DOHH2 (cell line): Measurements from ENCODE around the gene DCAF11.

ENCODE experiments used
- H3F3A ChIP-seq: fragments of 200-600 bp; sonication (generic), shearing (Covaris generic); 2 replicates; pipeline ENCODE4 v1.6.0; 2016; ENCODE audit warnings: antibody characterized with exemption, mild to moderate bottlenecking; ENCODE audit not compliant: control insufficient read depth, insufficient read depth
- H3K27ac ChIP-seq: fragments of 200-600 bp; sonication (generic); 2 replicates; pipeline ENCODE4 v1.5.1; 2014; ENCODE audit warnings: low read depth, mild to moderate bottlenecking, low read length, moderate library complexity
- H3K27me3 ChIP-seq: fragments of 200-600 bp; sonication (generic); 2 replicates; pipeline ENCODE4 v1.6.1; 2014; ENCODE audit warnings: mild to moderate bottlenecking, low read length, mixed read lengths; ENCODE audit not compliant: control insufficient read depth
- H3K36me3 ChIP-seq: fragments of 200-600 bp; sonication (generic); 2 replicates; pipeline ENCODE4 v1.6.1; 2014; ENCODE audit warnings: mild to moderate bottlenecking, low read length, moderate library complexity, mixed read lengths; ENCODE audit not compliant: control insufficient read depth
- H3K4me1 ChIP-seq: fragments of 200-600 bp; sonication (generic); 2 replicates; pipeline ENCODE4 v1.6.1; 2014; ENCODE audit warnings: mild to moderate bottlenecking, low read length, mixed read lengths; ENCODE audit not compliant: control insufficient read depth
- H3K4me2 ChIP-seq: fragments of 200-600 bp; sonication (generic); 2 replicates; pipeline ENCODE4 v1.6.0; 2014; ENCODE audit warnings: mild to moderate bottlenecking, low read length, moderate library complexity
- H3K4me3 ChIP-seq: fragments of 200-600 bp; sonication (generic); 2 replicates; pipeline ENCODE4 v1.5.1; 2014; ENCODE audit warnings: mild to moderate bottlenecking, low read length, mixed read lengths
- H3K79me2 ChIP-seq: fragments of 200-600 bp; sonication (generic); 2 replicates; pipeline ENCODE4 v1.6.1; 2014; ENCODE audit warnings: mild to moderate bottlenecking, low read length, mixed read lengths; ENCODE audit not compliant: control insufficient read depth
- H3K9me2 ChIP-seq: fragments of 200-600 bp; sonication (generic); replicated peaks from 2 replicates; pipeline ENCODE4 v1.6.1; 2014; ENCODE audit warnings: mild to moderate bottlenecking, low read length, mixed read lengths; ENCODE audit not compliant: control insufficient read depth
- H3K9me3 ChIP-seq: fragments of 200-600 bp; sonication (generic); 2 replicates; pipeline ENCODE4 v1.6.1; 2014; ENCODE audit warnings: antibody characterized with exemption, low read length, mixed read lengths; ENCODE audit not compliant: control insufficient read depth, insufficient read depth
- H4K20me1 ChIP-seq: fragments of 200-600 bp; sonication (generic); 2 replicates; pipeline ENCODE4 v1.6.0; 2014; ENCODE audit warnings: low read depth, mild to moderate bottlenecking, antibody characterized with exemption, low read length, moderate library complexity; ENCODE audit not compliant: control insufficient read depth, insufficient read depth
- CTCF ChIP-seq: fragments of 200-600 bp; sonication (generic); IDR thresholded peaks from one replicate; pipeline ENCODE4 v1.5.1; 2014; ENCODE audit warnings: antibody characterized with exemption, mild to moderate bottlenecking, low read depth, low read length; ENCODE audit not compliant: poor library complexity, severe bottlenecking
- EZH2phosphoT487 ChIP-seq: fragments of 200-600 bp; sonication (generic); IDR thresholded peaks from 2 replicates; pipeline ENCODE4 v1.6.1; 2017; ENCODE audit warnings: borderline replicate concordance, mild to moderate bottlenecking, antibody characterized with exemption, low read length, moderate library complexity, mixed read lengths

DCAF11 gene

GRCh38 chr14:24117179-24117578, 2.6 kb downstream of the DCAF11 start:
- Histone ChIP-seq H3F3A (peaks cover 9% of the 10 kb centered on the region), H3K4me1 (peaks cover 14% of the 10 kb centered on the region), H3K27me3 (no peaks in the 10 kb centered on the region), H4K20me1 (peaks cover 4% of the 10 kb centered on the region; the same call in 1 of the 2 replicates), H3K4me3 (no peak overlapping the region), H3K9me3 (no peaks in the 10 kb centered on the region), H3K36me3 (peaks cover 62% of the 10 kb centered on the region), H3K79me2 (peaks cover 24% of the 10 kb centered on the region), H3K27ac (no peak overlapping the region), H3K4me2 (no peak overlapping the region), H3K9me2 (no peaks in the 10 kb centered on the region)
- TF ChIP-seq EZH2phosphoT487 (no peak), CTCF (no peak)

- Histone ChIP-seq H3K9me3 (no peaks in the 10 kb centered on the region), H3K9me2 (no peaks in the 10 kb centered on the region), H4K20me1 (peaks cover 4% of the 10 kb centered on the region; the same call in 1 of the 2 replicates), H3K4me1 (peaks cover 14% of the 10 kb centered on the region), H3K79me2 (peaks cover 18% of the 10 kb centered on the region), H3K4me2 (no peak overlapping the region), H3K27me3 (no peaks in the 10 kb centered on the region), H3K4me3 (no peak overlapping the region), H3K36me3 (peaks cover 70% of the 10 kb centered on the region), H3F3A (peaks cover 3% of the 10 kb centered on the region; the same call in 1 of the 2 replicates), H3K27ac (no peak overlapping the region)
- TF ChIP-seq EZH2phosphoT487 (no peak), CTCF (no peak)
Observed at GRCh38 chr14:24119691-24120090, 5.1 kb downstream of the DCAF11 start.

- Histone ChIP-seq H3K27ac (no peak overlapping the region), H3K9me3 (no peaks in the 10 kb centered on the region), H3K27me3 (no peaks in the 10 kb centered on the region), H3K79me2 (peaks cover 7% of the 10 kb centered on the region), H3K4me2 (no peak overlapping the region), H3K4me1 (peaks cover 6% of the 10 kb centered on the region), H3F3A (peaks cover 3% of the 10 kb centered on the region; the same call in 1 of the 2 replicates), H3K36me3 (peaks cover 65% of the 10 kb centered on the region), H3K4me3 (no peak overlapping the region), H3K9me2 (no peaks in the 10 kb centered on the region), H4K20me1 (no peaks in the 10 kb centered on the region)
- TF ChIP-seq EZH2phosphoT487 = no peak
- no peak for TF ChIP-seq CTCF
Observed at GRCh38 chr14:24121210-24121609, 6.6 kb downstream of the DCAF11 start.

GRCh38 chr14:24122416-24122815, 7.8 kb downstream of the DCAF11 start:
- no peaks in the 10 kb centered on the region for H3K79me2 ChIP-seq
- H3F3A ChIP-seq = peaks cover 9% of the 10 kb centered on the region
- no peak overlapping the region for H3K4me2 ChIP-seq
- no peak overlapping the region for H3K4me3 ChIP-seq
- no peaks in the 10 kb centered on the region for H3K27me3 ChIP-seq
- H4K20me1 ChIP-seq = no peaks in the 10 kb centered on the region
- TF ChIP-seq CTCF (no peak), EZH2phosphoT487 (no peak)
- peaks cover 53% of the 10 kb centered on the region for H3K36me3 ChIP-seq
- no peaks in the 10 kb centered on the region for H3K9me2 ChIP-seq
- H3K4me1 ChIP-seq = peaks cover 6% of the 10 kb centered on the region
- no peaks in the 10 kb centered on the region for H3K9me3 ChIP-seq
- H3K27ac ChIP-seq = no peak overlapping the region
